DMS153 (cell line): ENCODE results near the gene MED8.

Source experiments
- DNase-seq: peaks from one replicate; lab custom pipeline; 2025; lab: John Stamatoyannopoulos, UW

Gene MED8

GRCh38 chr1:43334453-43335205, 55.0 kb downstream of the MED8 start:
- no peak for DNase-seq
